Measurements from ENCODE around the gene FUT7.

FUT7 gene

GRCh38 chr9:137017071-137017470 is 14.8 kb downstream of the FUT7 start:
- Histone ChIP-seq H3K27ac (no peak overlapping the region), H3K36me3 (peaks cover 93% of the 10 kb centered on the region), H3K27me3 (no peaks in the 10 kb centered on the region), H3K9me3 (no peaks in the 10 kb centered on the region), H3K4me3 (ENCODE audit: low read depth in 1 of 2, low read length in 1 of 2) (no peak overlapping the region), H3K4me1 (ENCODE audit: control insufficient read depth in 1 of 2, insufficient read depth in 1 of 2, low read depth in 1 of 2, low read length in 1 of 2) (no peaks in the 10 kb centered on the region)
- no peak for TF ChIP-seq CTCF (IDR thresholded peaks at IDR 0.05)

- TF ChIP-seq CTCF (IDR thresholded peaks at IDR 0.05): no peak
- H3K36me3 ChIP-seq: peaks cover 96% of the 10 kb centered on the region
- no peaks in the 10 kb centered on the region for H3K9me3 ChIP-seq
- no peak overlapping the region for H3K4me3 ChIP-seq (ENCODE audit: low read depth in 1 of 2, low read length in 1 of 2)
- no peak overlapping the region for H3K27ac ChIP-seq
- no peaks in the 10 kb centered on the region for H3K27me3 ChIP-seq
- H3K4me1 ChIP-seq (ENCODE audit: control insufficient read depth in 1 of 2, insufficient read depth in 1 of 2, low read depth in 1 of 2, low read length in 1 of 2): no peaks in the 10 kb centered on the region
Observed at GRCh38 chr9:137016436-137016835, 15.5 kb downstream of the FUT7 start.

- no peak overlapping the region for H3K27ac ChIP-seq
- no peak overlapping the region for H3K4me3 ChIP-seq (ENCODE audit: low read depth in 1 of 2, low read length in 1 of 2)
- no peaks in the 10 kb centered on the region for H3K9me3 ChIP-seq
- TF ChIP-seq CTCF (IDR thresholded peaks at IDR 0.05): no peak
- H3K36me3 ChIP-seq: peaks cover 96% of the 10 kb centered on the region
- H3K27me3 ChIP-seq: no peaks in the 10 kb centered on the region
- H3K4me1 ChIP-seq (ENCODE audit: control insufficient read depth in 1 of 2, insufficient read depth in 1 of 2, low read depth in 1 of 2, low read length in 1 of 2): no peaks in the 10 kb centered on the region
Observed at GRCh38 chr9:137015976-137016375, 15.9 kb downstream of the FUT7 start.

GRCh38 chr9:137015540-137015930 is 16.4 kb downstream of the FUT7 start:
- no peak overlapping the region for H3K27ac ChIP-seq
- no peak overlapping the region for H3K4me3 ChIP-seq (ENCODE audit: low read depth in 1 of 2, low read length in 1 of 2)
- no peaks in the 10 kb centered on the region for H3K27me3 ChIP-seq
- TF ChIP-seq CTCF (IDR thresholded peaks at IDR 0.05): no peak
- H3K4me1 ChIP-seq (ENCODE audit: control insufficient read depth in 1 of 2, insufficient read depth in 1 of 2, low read depth in 1 of 2, low read length in 1 of 2): no peaks in the 10 kb centered on the region
- no peaks in the 10 kb centered on the region for H3K9me3 ChIP-seq
- peaks cover 96% of the 10 kb centered on the region for H3K36me3 ChIP-seq

- Histone ChIP-seq H3K4me3 (ENCODE audit: low read depth in 1 of 2, low read length in 1 of 2) (no peak overlapping the region), H3K4me1 (ENCODE audit: control insufficient read depth in 1 of 2, insufficient read depth in 1 of 2, low read depth in 1 of 2, low read length in 1 of 2) (no peaks in the 10 kb centered on the region), H3K36me3 (peaks cover 96% of the 10 kb centered on the region), H3K9me3 (no peaks in the 10 kb centered on the region), H3K27me3 (no peaks in the 10 kb centered on the region), H3K27ac (no peak overlapping the region)
- no peak for TF ChIP-seq CTCF (IDR thresholded peaks at IDR 0.05)
Observed at GRCh38 chr9:137014776-137015539, 16.9 kb downstream of the FUT7 start.
